Right renal pelvis (tissue), 4 donors: ENCODE measurements around the gene OR4F17. TPM values are rescaled to one million over a fixed set of nuclear protein-coding genes. Genes with fewer than 3 reads are reported as not detected.
"Not testable (repeated sequence)": the region's sequence is repeated elsewhere in the genome, so short reads cannot be mapped to it uniquely, and the experiment has no call there.

Experiments
- DNase-seq, 4 donors: peaks; one replicate each; pipeline ENCODE4 v3.0.0-alpha.2; 2013; ENCODE audit warnings: low read depth in 4 of 4, low spot score in 3 of 4, missing footprints in 1 of 4
- polyA plus RNA-seq, 4 donors: library from polyadenylated mRNA; unstranded; fragments of 120-200 nt; gene quantifications; one replicate each; pipeline ENCODE4 v1.2.1, GENCODE V29; 2013; ENCODE audit not compliant: insufficient read length in 4 of 4

Gene OR4F17
- polyA plus RNA-seq = not detected

GRCh38 chr19:106804-107203 lies at the start of gene OR4F17:
TSS of gene OR4F17 (plus strand) at chr19:107104. CDS start at chr19:110679, 3,575 bp downstream.
- DNase-seq = not testable (repeated sequence)

- DNase-seq = not testable (repeated sequence)
Observed at GRCh38 chr19:70793-71192, 36.1 kb upstream of the OR4F17 start.

GRCh38 chr19:82864-83263 lies 24.0 kb upstream of the OR4F17 start:
- DNase-seq = not testable (repeated sequence)

- not testable (repeated sequence) for DNase-seq
Observed at GRCh38 chr19:83626-84025, 23.3 kb upstream of the OR4F17 start.

- DNase-seq = not testable (repeated sequence)
Observed at GRCh38 chr19:90678-91077, 16.2 kb upstream of the OR4F17 start.

- DNase-seq = not testable (repeated sequence)
Observed at GRCh38 chr19:94794-95193, 12.1 kb upstream of the OR4F17 start.

GRCh38 chr19:97647-98046 lies 9.3 kb upstream of the OR4F17 start:
- not testable (repeated sequence) for DNase-seq

GRCh38 chr19:120443-121140 lies 13.7 kb downstream of the OR4F17 start:
- not testable (repeated sequence) for DNase-seq

Other genes starting within 250 kb of the OR4F17 start
- gene PLPP2, start 184.3 kb downstream of the OR4F17 start, polyA plus RNA-seq = 1 to 10 TPM; 2.2 to 4.3 (median 3.2) TPM
- 10 to 100 TPM; 23.6 to 32.8 (median 24.5) TPM for gene MIER2, start 237.7 kb downstream of the OR4F17 start, polyA plus RNA-seq